HG03045 (cell line): ENCODE measurements around the gene RBM34.
"Not testable (repeated sequence)": the region's sequence is repeated elsewhere in the genome, so short reads cannot be mapped to it uniquely, and the experiment has no call there.

ENCODE experiments used
- ATAC-seq: cut with Tn5 transposase; IDR thresholded peaks from one replicate; pipeline ENCODE4 v1.9.1; 2021; ENCODE audit warnings: mild to moderate bottlenecking, moderate library complexity; ENCODE audit not compliant: unreplicated experiment

Gene RBM34

GRCh38 chr1:235093013-235093695 lies 67.9 kb downstream of the RBM34 start:
- ATAC-seq: no peak

GRCh38 chr1:235092415-235092814 lies 68.6 kb downstream of the RBM34 start:
- not testable (repeated sequence) for ATAC-seq

GRCh38 chr1:235092045-235092406 lies 69.0 kb downstream of the RBM34 start:
- ATAC-seq: not testable (repeated sequence)

GRCh38 chr1:235091319-235092044 lies 69.6 kb downstream of the RBM34 start:
- not testable (repeated sequence) for ATAC-seq

- ATAC-seq: no peak
Measured at GRCh38 chr1:235090406-235091069, 70.5 kb downstream of the RBM34 start.

- no peak for ATAC-seq
Measured at GRCh38 chr1:235088907-235089306, 72.1 kb downstream of the RBM34 start.

GRCh38 chr1:235088430-235088829 lies 72.6 kb downstream of the RBM34 start:
- ATAC-seq: no peak

GRCh38 chr1:235087906-235088305 lies 73.1 kb downstream of the RBM34 start:
- no peak for ATAC-seq

GRCh38 chr1:235085411-235086117 lies 75.5 kb downstream of the RBM34 start:
- not testable (repeated sequence) for ATAC-seq
